Neural crest cell (in vitro differentiated cells): ENCODE measurements around the gene TSSK6. TPM values are rescaled to one million over a fixed set of nuclear protein-coding genes. Genes with fewer than 3 reads are reported as not detected.
A peak's percentile ranks its signal among the peaks of the same experiment; 100 is the strongest.

ENCODE experiments used
- DNase-seq: peaks from one replicate; pipeline ENCODE4 v3.0.0; 2021; ENCODE audit warnings: low read depth, mixed read lengths, low spot score
- H3K27ac Mint-ChIP-seq: one replicate; pipeline ENCODE4 v1.8.0; 2021; ENCODE audit warnings: mild to moderate bottlenecking, mixed read lengths; ENCODE audit not compliant: unreplicated experiment
- H3K27me3 Mint-ChIP-seq: 2 replicates; pipeline ENCODE4 v1.8.0; 2021; ENCODE audit warnings: low read depth, mild to moderate bottlenecking, mixed read lengths
- H3K36me3 Mint-ChIP-seq: 2 replicates; pipeline ENCODE4 v1.8.0; 2021; ENCODE audit warnings: low read depth, mild to moderate bottlenecking, mixed read lengths
- H3K4me1 Mint-ChIP-seq: 2 replicates; pipeline ENCODE4 v1.8.0; 2021; ENCODE audit warnings: mixed read lengths
- H3K4me3 Mint-ChIP-seq: one replicate; pipeline ENCODE4 v1.8.0; 2021; ENCODE audit warnings: mild to moderate bottlenecking, mixed read lengths
- H3K9me3 Mint-ChIP-seq: 2 replicates; pipeline ENCODE4 v1.8.0; 2021; ENCODE audit warnings: mixed read lengths
- CTCF ChIP-seq: fragments of 200-600 bp; sonication (generic); conservative IDR thresholded peaks from 2 replicates; pipeline ENCODE4 v1.5.0; 2021; ENCODE audit warnings: antibody characterized with exemption, mild to moderate bottlenecking
- total RNA-seq: library from RNA; stranded (reverse); gene quantifications from 2 replicates; pipeline ENCODE4 v1.2.1, GENCODE V29; 2021

The TSSK6 gene
- total RNA-seq, 1 donor from 2014 or later: 2.9 TPM

GRCh38 chr19:19540715-19541515 is 25.6 kb upstream of the TSSK6 start:
- no peak for DNase-seq
- Mint-ChIP-seq H3K9me3 (no peaks in the 10 kb centered on the region), H3K4me3 (no peak overlapping the region), H3K27ac (no peak overlapping the region), H3K27me3 (peaks cover 19% of the 10 kb centered on the region), H3K36me3 (no peaks in the 10 kb centered on the region), H3K4me1 (peaks cover 10% of the 10 kb centered on the region)
- no peak for TF ChIP-seq CTCF

- H3K27ac Mint-ChIP-seq: no peak overlapping the region
- no peaks in the 10 kb centered on the region for H3K36me3 Mint-ChIP-seq
- no peak for DNase-seq
- no peak for TF ChIP-seq CTCF
- peaks cover 19% of the 10 kb centered on the region for H3K27me3 Mint-ChIP-seq
- H3K4me3 Mint-ChIP-seq: no peak overlapping the region
- H3K9me3 Mint-ChIP-seq: no peaks in the 10 kb centered on the region
- H3K4me1 Mint-ChIP-seq: peaks cover 10% of the 10 kb centered on the region
Observed at GRCh38 chr19:19540064-19540714, 24.8 kb upstream of the TSSK6 start.

GRCh38 chr19:19539698-19540063 is 24.3 kb upstream of the TSSK6 start:
- Mint-ChIP-seq H3K4me3 (no peak overlapping the region), H3K4me1 (peaks cover 10% of the 10 kb centered on the region), H3K27ac (no peak overlapping the region), H3K9me3 (no peaks in the 10 kb centered on the region), H3K36me3 (no peaks in the 10 kb centered on the region), H3K27me3 (peaks cover 19% of the 10 kb centered on the region)
- DNase-seq: no peak
- TF ChIP-seq CTCF: no peak

DNA sequence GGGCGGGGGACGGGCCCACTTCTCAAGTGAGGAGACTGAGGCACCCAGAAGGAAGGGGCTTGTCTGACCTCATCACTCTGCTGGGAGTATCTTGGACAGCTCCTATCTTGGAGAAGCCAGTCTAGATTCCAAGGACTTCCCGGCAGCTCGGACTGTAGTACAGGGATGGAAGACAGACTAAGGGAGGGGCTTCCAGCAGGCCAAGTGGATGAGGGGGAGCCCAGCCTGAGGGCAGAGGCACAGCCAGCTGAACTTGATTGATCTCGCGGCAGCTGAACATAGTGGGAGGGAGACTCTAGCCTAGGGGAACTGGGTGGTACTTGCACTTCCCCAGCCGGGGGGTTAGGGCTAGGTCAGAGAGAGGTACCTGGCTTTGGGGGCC is 23.4 kb upstream of the TSSK6 start:
- no peak for TF ChIP-seq CTCF
- H3K27ac Mint-ChIP-seq: no peak overlapping the region
- H3K4me3 Mint-ChIP-seq: peak overlapping the region; percentile 62
- peaks cover 5% of the 10 kb centered on the region for H3K36me3 Mint-ChIP-seq
- H3K4me1 Mint-ChIP-seq: peaks cover 16% of the 10 kb centered on the region
- peaks cover 21% of the 10 kb centered on the region for H3K27me3 Mint-ChIP-seq
- no peaks in the 10 kb centered on the region for H3K9me3 Mint-ChIP-seq
- DNase-seq: no peak

- H3K36me3 Mint-ChIP-seq: peaks cover 5% of the 10 kb centered on the region
- no peak within 1 kb of the TSS for H3K27ac Mint-ChIP-seq
- peaks cover 19% of the 10 kb centered on the region for H3K4me1 Mint-ChIP-seq
- peak within 1 kb of the TSS; percentile 64 for H3K4me3 Mint-ChIP-seq
- peak; percentile 12 for TF ChIP-seq CTCF
- H3K27me3 Mint-ChIP-seq: peaks cover 23% of the 10 kb centered on the region
- no peaks in the 10 kb centered on the region for H3K9me3 Mint-ChIP-seq
- peak; percentile 69 for DNase-seq
Observed at GRCh38 chr19:19538061-19538784, 22.9 kb upstream of the TSSK6 start, which contains the start of gene CILP2. TSS of gene CILP2 (plus strand) at chr19:19538265. CDS start at chr19:19538350, 85 bp downstream.
